Measurements from ENCODE around the gene CLRN3.

DNA sequence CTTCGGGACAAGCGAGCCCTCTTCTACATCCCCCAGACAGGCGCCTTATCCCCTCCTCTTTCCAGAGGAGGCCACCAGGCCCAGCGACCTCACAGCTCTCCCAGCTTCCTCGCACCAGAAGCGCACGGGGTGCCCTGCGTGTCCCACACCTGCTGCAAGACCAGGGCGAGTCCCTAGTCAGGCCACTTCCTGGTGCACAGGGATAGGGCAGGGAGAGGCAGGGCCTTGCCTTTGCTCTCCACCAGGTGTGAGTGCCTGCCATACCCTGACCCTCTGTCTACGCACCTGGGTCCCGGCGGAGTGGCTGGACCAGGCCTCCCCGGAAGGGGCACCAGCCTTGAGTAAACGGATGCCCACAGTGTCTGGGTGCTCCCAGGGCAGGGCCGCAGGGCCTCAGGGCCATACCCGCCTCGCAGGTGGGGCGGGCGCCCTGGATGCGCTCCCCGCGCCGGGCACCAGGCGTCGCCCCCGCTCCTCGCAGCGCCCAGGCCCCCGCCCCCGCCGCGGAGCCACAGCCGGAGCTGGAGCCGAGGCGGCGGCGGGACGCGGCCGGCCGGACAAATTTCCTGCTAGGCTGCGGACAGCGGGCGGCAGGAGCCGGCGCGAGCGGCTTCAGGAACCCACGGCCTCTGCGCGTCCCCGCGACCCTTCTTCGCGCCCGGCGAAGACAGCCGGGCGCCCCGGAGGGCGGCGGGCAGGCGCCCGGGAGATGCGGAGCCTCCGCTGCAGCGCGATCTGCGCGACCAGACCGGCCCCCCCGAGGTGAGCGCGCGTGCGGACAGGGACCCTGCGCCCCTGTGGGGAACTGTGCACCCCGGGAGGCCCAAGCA is 14.0 kb upstream of the CLRN3 start, which contains the start of gene PTPRE:
- TF ChIP-seq, protein P1, sequence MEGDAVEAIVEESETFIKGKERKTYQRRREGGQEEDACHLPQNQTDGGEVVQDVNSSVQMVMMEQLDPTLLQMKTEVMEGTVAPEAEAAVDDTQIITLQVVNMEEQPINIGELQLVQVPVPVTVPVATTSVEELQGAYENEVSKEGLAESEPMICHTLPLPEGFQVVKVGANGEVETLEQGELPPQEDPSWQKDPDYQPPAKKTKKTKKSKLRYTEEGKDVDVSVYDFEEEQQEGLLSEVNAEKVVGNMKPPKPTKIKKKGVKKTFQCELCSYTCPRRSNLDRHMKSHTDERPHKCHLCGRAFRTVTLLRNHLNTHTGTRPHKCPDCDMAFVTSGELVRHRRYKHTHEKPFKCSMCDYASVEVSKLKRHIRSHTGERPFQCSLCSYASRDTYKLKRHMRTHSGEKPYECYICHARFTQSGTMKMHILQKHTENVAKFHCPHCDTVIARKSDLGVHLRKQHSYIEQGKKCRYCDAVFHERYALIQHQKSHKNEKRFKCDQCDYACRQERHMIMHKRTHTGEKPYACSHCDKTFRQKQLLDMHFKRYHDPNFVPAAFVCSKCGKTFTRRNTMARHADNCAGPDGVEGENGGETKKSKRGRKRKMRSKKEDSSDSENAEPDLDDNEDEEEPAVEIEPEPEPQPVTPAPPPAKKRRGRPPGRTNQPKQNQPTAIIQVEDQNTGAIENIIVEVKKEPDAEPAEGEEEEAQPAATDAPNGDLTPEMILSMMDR (IDR thresholded peaks at IDR 0.05): peak; percentile 10 to 99 (median 75)
- peak in 1 of 2 donors; percentile 65 for TF ChIP-seq POLR2A (IDR thresholded peaks at IDR 0.05)
